ENCODE results near the gene SRL. TPM values are rescaled to one million over a fixed set of nuclear protein-coding genes. Genes with fewer than 3 reads are reported as not detected.

The SRL gene
- total and polyA plus RNA-seq, 12 donors, result 0.24 to 1.8 (median 0.52) TPM; not detected in 2

- intact Hi-C loops (cut with DNase I), result loop anchor here in 1 of 2 donors (10.0 kb wide), 1 partner anchor 141 kb away; no protein-coding TSS in a partner anchor
- H3K9me3 ChIP-seq (replicated peaks in 1 of 3), result no peaks in the 10 kb centered on the region
- WGBS, 4 donors, result 40 to 69% (median 42%) methylated on average over 10 to 39 of the region's 39 CpGs
- TF ChIP-seq POLR2A (IDR thresholded peaks at IDR 0.05) (no peak), CTCF (IDR thresholded peaks at IDR 0.05) (no peak)
- peak overlapping the region in 2 of 5 donors; percentile 21 to 58 for H3K27ac ChIP-seq
- DNase-seq, result peak; percentile 78 to 88 (median 86)
- H3K4me1 ChIP-seq (replicated peaks in 1 of 2), result peaks cover 0 to 16% of the 10 kb centered on the region in 2 donors
- H3K4me3 ChIP-seq, result no peak overlapping the region
- H3K27me3 ChIP-seq, result no peaks in the 10 kb centered on the region
- peaks cover 0 to 6% of the 10 kb centered on the region in 2 donors for H3K36me3 ChIP-seq (replicated peaks in 1 of 2)
These were observed 21.9 kb upstream of the SRL start for GRCh38 chr16:4263504-4264436.

- TF ChIP-seq POLR2A (IDR thresholded peaks at IDR 0.05) (no peak), CTCF (IDR thresholded peaks at IDR 0.05) (no peak)
- Histone ChIP-seq H3K27me3 (no peaks in the 10 kb centered on the region), H3K4me3 (no peak overlapping the region), H3K4me1 (replicated peaks in 1 of 2) (peaks cover 0 to 16% of the 10 kb centered on the region in 2 donors), H3K27ac (no peak overlapping the region), H3K36me3 (replicated peaks in 1 of 2) (peaks cover 0 to 10% of the 10 kb centered on the region in 2 donors), H3K9me3 (replicated peaks in 1 of 3) (no peaks in the 10 kb centered on the region)
- 83 to 95% (median 93%) methylated on average over 6 to 22 of the region's 22 CpGs for WGBS, 4 donors
- intact Hi-C loops (cut with DNase I), result loop anchor here in 1 of 2 donors (10.0 kb wide), 1 partner anchor 142 kb away; no protein-coding TSS in a partner anchor
- no peak for DNase-seq
These were observed 20.5 kb upstream of the SRL start for GRCh38 chr16:4262303-4262835.

- no peaks in the 10 kb centered on the region for H3K9me3 ChIP-seq (replicated peaks in 1 of 3)
- H3K27ac ChIP-seq, result no peak overlapping the region
- TF ChIP-seq POLR2A (IDR thresholded peaks at IDR 0.05), result no peak
- peak; percentile 50 to 83 (median 66) for TF ChIP-seq CTCF (IDR thresholded peaks at IDR 0.05)
- peak in 3 of 7 donors; percentile 49 to 56 (median 56) for DNase-seq
- 61 to 79% (median 72%) methylated on average over 16 to 35 of the region's 35 CpGs for WGBS, 4 donors
- intact Hi-C loops (cut with DNase I), result loop anchor here in 1 of 2 donors (10.0 kb wide), 1 partner anchor 143 kb away; no protein-coding TSS in a partner anchor
- H3K36me3 ChIP-seq (replicated peaks in 1 of 2), result peaks cover 0 to 10% of the 10 kb centered on the region in 2 donors
- no peaks in the 10 kb centered on the region for H3K27me3 ChIP-seq
- H3K4me3 ChIP-seq, result no peak overlapping the region
- peaks cover 0 to 16% of the 10 kb centered on the region in 2 donors for H3K4me1 ChIP-seq (replicated peaks in 1 of 2)
These were observed 19.8 kb upstream of the SRL start for GRCh38 chr16:4261557-4262172.

GRCh38 chr16:4260360-4260759 lies 18.5 kb upstream of the SRL start:
- H3K27me3 ChIP-seq, result no peaks in the 10 kb centered on the region
- H3K27ac ChIP-seq, result no peak overlapping the region
- TF ChIP-seq POLR2A (IDR thresholded peaks at IDR 0.05), result no peak
- no peak for TF ChIP-seq CTCF (IDR thresholded peaks at IDR 0.05)
- H3K9me3 ChIP-seq (replicated peaks in 1 of 3), result no peaks in the 10 kb centered on the region
- intact Hi-C loops (cut with DNase I), result loop anchor here in 1 of 2 donors (10.0 kb wide), 1 partner anchor 144 kb away; no protein-coding TSS in a partner anchor
- peaks cover 0 to 11% of the 10 kb centered on the region in 2 donors for H3K4me1 ChIP-seq (replicated peaks in 1 of 2)
- H3K4me3 ChIP-seq, result no peak overlapping the region
- WGBS, 4 donors, result 95 to 100% (median 97%) methylated on average over 10 to 14 of the region's 14 CpGs
- H3K36me3 ChIP-seq (replicated peaks in 1 of 2), result peaks cover 0 to 10% of the 10 kb centered on the region in 2 donors
- no peak for DNase-seq

Measured in adrenal gland (tissue), 12 donors.